ENCODE results near the gene POU4F1. TPM values are rescaled to one million over a fixed set of nuclear protein-coding genes. Genes with fewer than 3 reads are reported as not detected.

POU4F1 gene
- total RNA-seq, 4 donors from 2014 or later = not detected

GRCh38 chr13:78638216-78638615 is 34.9 kb upstream of the POU4F1 start:
- peaks cover 0 to 79% (median 0%) of the 10 kb centered on the region in 3 donors for H3K36me3 ChIP-seq
- 88 to 90% methylated on average over 4 of the region's 4 CpGs for WGBS, 2 donors

GRCh38 chr13:78636495-78636894 is 33.1 kb upstream of the POU4F1 start:
- no peaks in the 10 kb centered on the region for H3K4me1 ChIP-seq
- peaks cover 0 to 86% (median 0%) of the 10 kb centered on the region in 3 donors for H3K36me3 ChIP-seq
- H3K4me3 ChIP-seq = no peak overlapping the region
- H3K9me3 ChIP-seq = no peaks in the 10 kb centered on the region
- no peak for DNase-seq (ENCODE audit: low spot score in 2 of 2)
- TF ChIP-seq EP300 (IDR thresholded peaks at IDR 0.05) (no peak), POLR2A (IDR thresholded peaks at IDR 0.05) (no peak)
- no peak overlapping the region for H3K27ac ChIP-seq
- H3K27me3 ChIP-seq = no peaks in the 10 kb centered on the region

More at GRCh38 chr13:78638216-78638615, 34.9 kb upstream of the POU4F1 start:
- no peak for TF ChIP-seq CTCF (IDR thresholded peaks at IDR 0.05)
- no peak for DNase-seq (ENCODE audit: low spot score in 2 of 2)
- H3K27ac ChIP-seq = no peak overlapping the region
- no peak overlapping the region for H3K4me3 ChIP-seq
- H3K4me1 ChIP-seq = no peaks in the 10 kb centered on the region
- no peaks in the 10 kb centered on the region for H3K9me3 ChIP-seq
- H3K27me3 ChIP-seq = no peaks in the 10 kb centered on the region

GRCh38 chr13:78632996-78633395 is 29.6 kb upstream of the POU4F1 start:
- no peak for DNase-seq (ENCODE audit: low spot score in 2 of 2)
- TF ChIP-seq EP300 (IDR thresholded peaks at IDR 0.05) (no peak), POLR2A (IDR thresholded peaks at IDR 0.05) (no peak), CTCF (IDR thresholded peaks at IDR 0.05) (no peak)
- Histone ChIP-seq H3K27me3 (no peaks in the 10 kb centered on the region), H3K36me3 (peaks cover 0 to 94% (median 0%) of the 10 kb centered on the region in 3 donors), H3K27ac (no peak overlapping the region), H3K4me3 (no peak overlapping the region), H3K4me1 (no peaks in the 10 kb centered on the region), H3K9me3 (no peaks in the 10 kb centered on the region)
- WGBS, 2 donors = 81 to 87% methylated on average over 4 of the region's 4 CpGs

- no peak overlapping the region for H3K4me3 ChIP-seq
- H3K36me3 ChIP-seq = peaks cover 0 to 92% (median 0%) of the 10 kb centered on the region in 3 donors
- H3K9me3 ChIP-seq = no peaks in the 10 kb centered on the region
- H3K4me1 ChIP-seq = no peaks in the 10 kb centered on the region
- no peak overlapping the region for H3K27ac ChIP-seq
- WGBS, 2 donors = 83 to 85% methylated on average over 1 of the region's 1 CpG
- DNase-seq (ENCODE audit: low spot score in 2 of 2) = no peak
- TF ChIP-seq EP300 (IDR thresholded peaks at IDR 0.05) (no peak), CTCF (IDR thresholded peaks at IDR 0.05) (no peak), POLR2A (IDR thresholded peaks at IDR 0.05) (no peak)
- H3K27me3 ChIP-seq = no peaks in the 10 kb centered on the region
Measured at GRCh38 chr13:78631077-78631476, 27.7 kb upstream of the POU4F1 start.

GRCh38 chr13:78630511-78630910 is 27.2 kb upstream of the POU4F1 start:
- Histone ChIP-seq H3K4me3 (no peak overlapping the region), H3K27ac (no peak overlapping the region), H3K9me3 (no peaks in the 10 kb centered on the region), H3K27me3 (no peaks in the 10 kb centered on the region), H3K4me1 (no peaks in the 10 kb centered on the region), H3K36me3 (peaks cover 0 to 92% (median 0%) of the 10 kb centered on the region in 3 donors)
- TF ChIP-seq POLR2A (IDR thresholded peaks at IDR 0.05) = no peak
- TF ChIP-seq EP300 (IDR thresholded peaks at IDR 0.05) = no peak
- TF ChIP-seq CTCF (IDR thresholded peaks at IDR 0.05) = no peak
- WGBS, 2 donors = 55 to 58% methylated on average over 1 of the region's 1 CpG
- DNase-seq (ENCODE audit: low spot score in 2 of 2) = no peak

- TF ChIP-seq POLR2A (IDR thresholded peaks at IDR 0.05) (no peak), CTCF (IDR thresholded peaks at IDR 0.05) (no peak), EP300 (IDR thresholded peaks at IDR 0.05) (no peak)
- Histone ChIP-seq H3K27ac (no peak overlapping the region), H3K4me3 (no peak overlapping the region), H3K36me3 (peaks cover 0 to 61% (median 0%) of the 10 kb centered on the region in 3 donors), H3K4me1 (no peaks in the 10 kb centered on the region), H3K27me3 (no peaks in the 10 kb centered on the region), H3K9me3 (no peaks in the 10 kb centered on the region)
- no peak for DNase-seq (ENCODE audit: low spot score in 2 of 2)
- 88 to 97% methylated on average over 2 of the region's 2 CpGs for WGBS, 2 donors
Measured at GRCh38 chr13:78625384-78625783, 22.0 kb upstream of the POU4F1 start.
